B cell (primary cell): ENCODE measurements around the gene CENPV. TPM values are rescaled to one million over a fixed set of nuclear protein-coding genes. Genes with fewer than 3 reads are reported as not detected.

ENCODE experiments used
- ATAC-seq: fragments of 200-7000 bp; cut with Tn5 transposase; one replicate; pipeline ENCODE4 v1.10.0; 2021; ENCODE audit warnings: low read depth, mild to moderate bottlenecking, moderate number of reproducible peaks, moderate library complexity
- CTCF ChIA-PET: fragments of 350-600 bp; sonication (Branson Sonifier 250); formaldehyde crosslinking; loops from one replicate; lab custom pipeline; 2021; ENCODE audit warnings: antibody characterized with exemption, inconsistent platforms; lab: Charles Lee
- POLR2A ChIA-PET: fragments of 350-600 bp; sonication (Branson Sonifier 250); formaldehyde crosslinking; loops from one replicate; lab custom pipeline; 2021; ENCODE audit warnings: antibody characterized with exemption; lab: Charles Lee
- DNase-seq: peaks from one replicate; pipeline ENCODE4 v3.0.0; 2013
- H2AFZ ChIP-seq: 2 replicates; pipeline ENCODE4 v1.6.1; 2012; ENCODE audit warnings: mild to moderate bottlenecking, low read depth, low read length; ENCODE audit not compliant: insufficient read depth, poor library complexity, severe bottlenecking
- H3K27ac ChIP-seq, 2 donors: 1 replicate in 1 of 2; 2 replicates in 1 of 2; pipeline ENCODE4 v1.5.1; 2012 to 2013; ENCODE audit warnings: low read length in 2 of 2, mild to moderate bottlenecking in 2 of 2, moderate library complexity in 1 of 2
- H3K27me3 ChIP-seq, 4 experiments: fragments of 200-600 bp in 1 of 4; sonication (generic) in 1 of 4; replicated peaks in 1 of 4; 1 replicate in 2 of 4; 2 replicates in 2 of 4; pipeline versions ENCODE4 v1.6.1 to v1.7.0; 2013 to 2016; ENCODE audit warnings: low read length in 3 of 4, mild to moderate bottlenecking in 2 of 4, mixed read lengths in 1 of 4, moderate library complexity in 1 of 4; ENCODE audit not compliant: insufficient read depth in 4 of 4, control insufficient read depth in 3 of 4; ENCODE audit errors: control extremely low read depth in 1 of 4
- H3K36me3 ChIP-seq, 2 experiments: replicated peaks in 1 of 2; 1 replicate in 1 of 2; 2 replicates in 1 of 2; pipeline versions ENCODE4 v1.6.1 to v1.7.1; 2013; ENCODE audit warnings: low read length in 1 of 2; ENCODE audit not compliant: insufficient read depth in 2 of 2, control insufficient read depth in 1 of 2; ENCODE audit errors: control extremely low read depth in 1 of 2, extremely low read depth in 1 of 2
- H3K4me1 ChIP-seq, 2 donors: fragments of 200-600 bp in 1 of 2; sonication (generic) in 1 of 2; 1 replicate in 1 of 2; 2 replicates in 1 of 2; pipeline versions ENCODE4 v1.5.1 to v1.6.1; 2013 to 2017; ENCODE audit warnings: low read length in 2 of 2; ENCODE audit not compliant: control insufficient read depth in 2 of 2, insufficient read depth in 2 of 2
- H3K4me2 ChIP-seq: replicated peaks from 2 replicates; pipeline ENCODE3; 2012; ENCODE audit warnings: mild to moderate bottlenecking, low read depth, low read length; ENCODE audit not compliant: poor library complexity, severe bottlenecking
- H3K4me3 ChIP-seq, 5 experiments: fragments of 200-600 bp in 1 of 5; sonication (generic) in 1 of 5; 1 replicate in 3 of 5; 2 replicates in 2 of 5; pipeline versions ENCODE4 v1.5.1 to v1.7.0; 2011 to 2016; ENCODE audit warnings: low read length in 4 of 5, mild to moderate bottlenecking in 4 of 5, low read depth in 2 of 5, control low read depth in 1 of 5, moderate library complexity in 1 of 5; ENCODE audit not compliant: insufficient read depth in 1 of 5; ENCODE audit errors: control extremely low read depth in 1 of 5, extremely low read depth in 1 of 5
- H3K79me2 ChIP-seq: fragments of 200-600 bp; sonication (generic); one replicate; pipeline ENCODE4 v1.6.0; 2016; ENCODE audit warnings: low read length; ENCODE audit not compliant: control insufficient read depth, insufficient read depth
- H3K9ac ChIP-seq: fragments of 200-600 bp; sonication (generic); 2 replicates; pipeline ENCODE4 v1.6.1; 2017; ENCODE audit warnings: mild to moderate bottlenecking, low read length, moderate library complexity
- H3K9me3 ChIP-seq, 3 donors: one replicate each; pipeline versions ENCODE4 v1.6.1 to v1.7.1; 2013; ENCODE audit warnings: low read length in 2 of 3; ENCODE audit not compliant: control insufficient read depth in 2 of 3, insufficient read depth in 1 of 3; ENCODE audit errors: control extremely low read depth in 1 of 3
- H4K20me1 ChIP-seq: 2 replicates; pipeline ENCODE4 v1.6.0; 2012; ENCODE audit warnings: mild to moderate bottlenecking, low read length; ENCODE audit not compliant: insufficient read depth, control insufficient read depth, poor library complexity, severe bottlenecking
- H3K27ac Mint-ChIP-seq: one replicate; pipeline ENCODE4 v1.8.0; 2021; ENCODE audit warnings: mixed read lengths
- H3K27me3 Mint-ChIP-seq: one replicate; pipeline ENCODE4 v1.8.0; 2021; ENCODE audit warnings: mixed read lengths
- H3K4me1 Mint-ChIP-seq: one replicate; pipeline ENCODE4 v1.8.0; 2021; ENCODE audit warnings: mixed read lengths
- H3K4me3 Mint-ChIP-seq: one replicate; pipeline ENCODE4 v1.8.0; 2021; ENCODE audit warnings: mixed read lengths
- H3K9me3 Mint-ChIP-seq: one replicate; pipeline ENCODE4 v1.8.0; 2022; ENCODE audit warnings: mixed read lengths; ENCODE audit not compliant: insufficient read depth
- EZH2 ChIP-seq: IDR thresholded peaks from 2 replicates; pipeline ENCODE4 v1.6.1; 2012; ENCODE audit warnings: borderline replicate concordance, low read depth, mild to moderate bottlenecking, moderate library complexity, low read length; ENCODE audit not compliant: insufficient read depth, poor library complexity, severe bottlenecking
- WGBS: methylation state at CpG from one replicate; pipeline ENCODE4 v1.1.5; 2013; ENCODE audit warnings: missing lambda C conversion rate; ENCODE audit not compliant: insufficient coverage; 5-methylcytosine and 5-hydroxymethylcytosine counted together
- intact Hi-C: fragments of 100-400 bp; cut with micrococcal nuclease; formaldehyde crosslinking; loops from one replicate; pipeline ENCODE4 v1.10.0; 2022
- polyA plus RNA-seq: library from polyadenylated mRNA; depleted of rRNA; stranded (reverse); fragments of >200 nt; gene quantifications from 2 replicates; pipeline ENCODE4 v1.2.3, GENCODE V29; 2012
- total RNA-seq, 2 donors: library from RNA; stranded (reverse); fragments of 120-200 nt in 1 of 2; gene quantifications; 1 replicate in 1 of 2; 2 replicates in 1 of 2; pipeline versions ENCODE4 v1.2.3 to v1.2.4, GENCODE V29; 2013 to 2022
- TF ChIP-seq, protein P1 (sequence below): fragments of 200-600 bp; IDR thresholded peaks from one replicate; pipeline ENCODE4 v1.8.0; 2022; ENCODE audit warnings: antibody characterized with exemption, mild to moderate bottlenecking

CENPV gene
- total and polyA plus RNA-seq, 2 donors (not counting 1 experiment from before 2014, with no cell fraction given) = 15.8 to 28.1 TPM

DNA sequence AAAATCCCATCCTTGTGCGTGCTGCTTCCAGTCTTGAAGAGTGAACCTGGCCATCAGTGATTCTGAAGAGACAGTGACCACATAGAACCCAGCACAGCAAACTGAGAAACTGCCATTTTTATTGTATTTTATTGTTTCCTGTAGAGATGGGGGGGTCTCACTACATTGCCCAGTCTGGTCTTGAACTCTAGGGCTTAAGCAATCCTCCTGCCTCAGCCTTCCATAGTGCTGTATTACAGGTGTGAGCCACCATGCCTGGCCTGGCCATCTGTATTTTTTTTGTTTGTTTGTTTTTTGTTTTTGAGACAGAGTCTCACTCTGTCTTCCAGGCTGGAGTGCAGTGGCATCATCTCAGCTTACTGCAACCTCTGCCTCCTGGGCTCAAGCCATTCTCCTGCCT, 13.9 kb downstream of the CENPV start:
- ChIA-PET POLR2A (no interaction called here), CTCF (interaction anchor here (3.8 kb wide), 1 partner anchor 24 kb away, joined by 11 read pairs; no protein-coding TSS in a partner anchor)
- intact Hi-C loops = no loop called here

DNA sequence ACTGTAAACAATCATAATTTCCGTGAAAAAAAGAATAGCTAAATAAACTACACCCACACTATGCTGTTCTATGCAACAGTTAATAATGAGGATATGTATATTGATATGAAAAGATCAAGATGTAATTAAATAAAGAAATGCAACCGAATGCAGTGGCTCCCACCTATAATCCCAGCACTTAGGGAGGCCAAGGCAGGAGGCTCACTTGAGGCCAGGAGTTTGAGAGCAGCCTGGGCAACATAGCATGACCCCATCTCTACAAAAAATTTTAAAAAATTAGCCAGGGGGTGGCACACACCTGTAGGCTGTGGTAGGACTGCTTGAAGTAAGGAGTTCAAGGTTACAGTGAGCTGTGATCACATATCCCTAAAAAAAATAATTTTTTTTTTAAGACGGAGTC, 14.9 kb downstream of the CENPV start:
- 100% methylated on average over 1 of the region's 3 CpGs for WGBS
- peaks cover 0 to 4% of the 10 kb centered on the region in 2 donors for H3K4me1 ChIP-seq
- no peaks in the 10 kb centered on the region for H3K79me2 ChIP-seq
- H4K20me1 ChIP-seq = no peaks in the 10 kb centered on the region
- DNase-seq (no peak), ATAC-seq (no peak)
- no peak overlapping the region for H3K4me2 ChIP-seq
- H3K9ac ChIP-seq = no peak overlapping the region
- TF ChIP-seq, protein P1, sequence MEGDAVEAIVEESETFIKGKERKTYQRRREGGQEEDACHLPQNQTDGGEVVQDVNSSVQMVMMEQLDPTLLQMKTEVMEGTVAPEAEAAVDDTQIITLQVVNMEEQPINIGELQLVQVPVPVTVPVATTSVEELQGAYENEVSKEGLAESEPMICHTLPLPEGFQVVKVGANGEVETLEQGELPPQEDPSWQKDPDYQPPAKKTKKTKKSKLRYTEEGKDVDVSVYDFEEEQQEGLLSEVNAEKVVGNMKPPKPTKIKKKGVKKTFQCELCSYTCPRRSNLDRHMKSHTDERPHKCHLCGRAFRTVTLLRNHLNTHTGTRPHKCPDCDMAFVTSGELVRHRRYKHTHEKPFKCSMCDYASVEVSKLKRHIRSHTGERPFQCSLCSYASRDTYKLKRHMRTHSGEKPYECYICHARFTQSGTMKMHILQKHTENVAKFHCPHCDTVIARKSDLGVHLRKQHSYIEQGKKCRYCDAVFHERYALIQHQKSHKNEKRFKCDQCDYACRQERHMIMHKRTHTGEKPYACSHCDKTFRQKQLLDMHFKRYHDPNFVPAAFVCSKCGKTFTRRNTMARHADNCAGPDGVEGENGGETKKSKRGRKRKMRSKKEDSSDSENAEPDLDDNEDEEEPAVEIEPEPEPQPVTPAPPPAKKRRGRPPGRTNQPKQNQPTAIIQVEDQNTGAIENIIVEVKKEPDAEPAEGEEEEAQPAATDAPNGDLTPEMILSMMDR = no peak
- no peak for TF ChIP-seq EZH2
- peaks cover 1% of the 10 kb centered on the region for H3K4me1 Mint-ChIP-seq
- H3K4me3 Mint-ChIP-seq = no peak overlapping the region
- no peak overlapping the region for H2AFZ ChIP-seq
- CTCF ChIA-PET = interaction anchor here (0.6 to 1.2 kb wide), 4 partner anchors 11 to 344 kb away, joined by 3 to 7 read pairs (median 3); no protein-coding TSS in a partner anchor
- no peaks in the 10 kb centered on the region for H3K27me3 ChIP-seq
- no peaks in the 10 kb centered on the region for H3K9me3 Mint-ChIP-seq
- H3K27ac Mint-ChIP-seq = no peak overlapping the region
- no peaks in the 10 kb centered on the region for H3K27me3 Mint-ChIP-seq
- POLR2A ChIA-PET = interaction anchor here (0.7 kb wide), 1 partner anchor 115 kb away, joined by 6 read pairs; no protein-coding TSS in a partner anchor
- intact Hi-C loops = no loop called here
- H3K4me3 ChIP-seq = no peak overlapping the region
- H3K36me3 ChIP-seq = peaks cover 0 to 5% of the 10 kb centered on the region in 2 experiments
- no peaks in the 10 kb centered on the region for H3K9me3 ChIP-seq
- H3K27ac ChIP-seq = no peak overlapping the region

More for the DNA sequence above, 13.9 kb downstream of the CENPV start:
- H3K27me3 ChIP-seq = no peaks in the 10 kb centered on the region
- H3K9ac ChIP-seq = no peak overlapping the region
- no peaks in the 10 kb centered on the region for H3K9me3 Mint-ChIP-seq
- H3K4me2 ChIP-seq = no peak overlapping the region
- H2AFZ ChIP-seq = no peak overlapping the region
- no peaks in the 10 kb centered on the region for H3K27me3 Mint-ChIP-seq
- no peak overlapping the region for H3K4me3 Mint-ChIP-seq
- no peak for ATAC-seq
- H3K4me3 ChIP-seq = no peak overlapping the region
- H3K4me1 ChIP-seq = no peaks in the 10 kb centered on the region
- TF ChIP-seq EZH2 = no peak
- TF ChIP-seq, protein P1 = no peak
- no peaks in the 10 kb centered on the region for H4K20me1 ChIP-seq
- no peaks in the 10 kb centered on the region for H3K79me2 ChIP-seq
- no peak for DNase-seq
- WGBS = 100% methylated on average over 1 of the region's 1 CpG
- peaks cover 0 to 11% of the 10 kb centered on the region in 2 experiments for H3K36me3 ChIP-seq
- no peak overlapping the region for H3K27ac Mint-ChIP-seq
- no peaks in the 10 kb centered on the region for H3K9me3 ChIP-seq
- no peak overlapping the region for H3K27ac ChIP-seq
- no peaks in the 10 kb centered on the region for H3K4me1 Mint-ChIP-seq
